Left kidney (tissue), 2 donors: ENCODE data around the gene LRRC4C. TPM values are rescaled to one million over a fixed set of nuclear protein-coding genes. Genes with fewer than 3 reads are reported as not detected.
"Not testable (repeated sequence)": the region's sequence is repeated elsewhere in the genome, so short reads cannot be mapped to it uniquely, and the experiment has no call there.

Experiments used
- DNase-seq: peaks from one replicate; pipeline ENCODE4 v3.0.0-alpha.2; 2013
- polyA plus RNA-seq: library from polyadenylated mRNA; unstranded; fragments of 120-200 nt; gene quantifications from one replicate; pipeline ENCODE4 v1.2.1, GENCODE V29; 2013; ENCODE audit not compliant: insufficient read length

LRRC4C gene
- polyA plus RNA-seq, 1 donor: 17.0 TPM

DNA sequence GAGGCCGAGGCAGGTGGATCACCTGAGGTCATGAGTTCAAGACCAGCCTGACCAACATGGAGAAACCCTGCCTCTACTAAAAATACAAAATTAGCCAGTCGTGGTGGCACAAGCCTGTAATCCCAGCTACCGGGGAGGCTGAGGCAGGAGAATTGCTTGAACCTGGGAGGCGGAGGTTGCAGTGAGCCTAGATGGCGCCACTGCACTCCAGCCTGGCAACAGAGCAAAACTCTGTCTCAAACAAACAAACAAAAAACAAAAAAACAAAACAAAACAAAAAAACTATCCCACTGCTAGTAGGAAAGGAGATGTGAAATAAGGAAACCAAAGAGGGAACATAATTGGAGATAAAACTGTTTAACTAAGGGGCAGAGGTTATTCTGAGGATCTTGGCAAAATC lies 1291.6 kb downstream of the LRRC4C start:
- not testable (repeated sequence) for DNase-seq

DNA sequence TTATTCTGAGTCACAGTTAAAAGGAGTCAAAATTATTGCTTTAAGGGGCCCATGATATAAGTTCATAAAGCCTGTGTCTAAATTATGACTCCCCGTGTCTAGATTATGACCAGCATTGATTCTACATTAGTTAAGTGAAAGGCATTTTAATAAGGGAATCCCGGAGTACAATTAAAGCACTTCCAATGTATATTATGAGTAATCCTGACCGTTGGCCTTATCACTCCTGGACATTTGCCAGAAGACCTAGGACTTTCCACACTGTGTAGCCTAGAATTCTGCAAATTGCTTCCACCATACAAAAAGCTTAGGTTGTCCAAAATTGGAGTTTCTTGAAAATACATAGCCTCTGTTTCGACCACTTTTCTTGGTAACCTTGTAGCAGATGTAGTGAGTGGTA lies 1292.6 kb downstream of the LRRC4C start:
- DNase-seq: no peak

- no peak for DNase-seq
These were observed 1296.3 kb downstream of the LRRC4C start for GRCh38 chr11:40162901-40163883.

DNA sequence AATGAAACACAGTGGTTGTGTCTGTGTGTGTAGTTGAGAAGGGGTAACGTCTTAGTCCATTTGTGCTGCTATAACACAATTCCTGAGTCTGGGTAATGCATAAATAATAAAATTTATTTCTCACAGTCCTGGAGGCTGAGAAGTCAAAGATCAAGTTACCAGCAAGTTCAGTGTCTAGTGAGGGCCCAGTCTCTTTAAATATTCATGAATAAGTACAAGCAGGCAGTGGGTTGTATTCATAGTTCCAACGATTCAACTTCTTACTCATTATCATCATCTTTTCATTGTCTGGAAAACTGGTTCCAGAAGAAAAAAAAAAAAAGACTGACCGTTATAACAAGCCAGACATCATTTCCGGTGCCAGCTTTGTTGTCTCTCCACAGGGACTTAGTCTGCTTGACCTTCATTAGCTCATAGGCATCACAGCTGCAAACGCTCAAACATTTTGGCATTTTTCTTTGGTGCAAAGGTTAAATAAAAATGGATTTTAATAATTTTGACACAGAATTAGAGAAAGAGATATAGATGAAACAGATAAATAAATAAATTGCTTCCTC lies 1297.5 kb downstream of the LRRC4C start:
- DNase-seq: no peak

DNA sequence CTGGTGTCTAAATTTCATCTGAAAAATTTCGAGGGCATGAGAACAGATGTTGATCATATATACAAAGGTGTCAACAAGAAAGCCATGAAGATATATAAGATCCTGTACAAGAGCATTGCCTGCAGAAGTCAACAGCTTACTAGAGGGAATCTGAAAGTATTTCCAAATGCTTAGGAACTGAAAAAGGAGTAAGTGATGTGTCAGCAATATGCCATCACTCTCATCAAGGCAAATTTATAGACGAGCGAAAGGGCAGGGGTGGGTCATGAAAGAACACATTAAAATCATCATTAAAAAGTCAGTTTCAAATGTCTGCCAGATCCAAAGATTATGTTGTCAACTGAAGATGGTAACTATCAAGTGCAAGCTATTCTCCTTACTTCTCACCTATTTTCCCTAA lies 1299.0 kb downstream of the LRRC4C start:
- no peak for DNase-seq

DNA sequence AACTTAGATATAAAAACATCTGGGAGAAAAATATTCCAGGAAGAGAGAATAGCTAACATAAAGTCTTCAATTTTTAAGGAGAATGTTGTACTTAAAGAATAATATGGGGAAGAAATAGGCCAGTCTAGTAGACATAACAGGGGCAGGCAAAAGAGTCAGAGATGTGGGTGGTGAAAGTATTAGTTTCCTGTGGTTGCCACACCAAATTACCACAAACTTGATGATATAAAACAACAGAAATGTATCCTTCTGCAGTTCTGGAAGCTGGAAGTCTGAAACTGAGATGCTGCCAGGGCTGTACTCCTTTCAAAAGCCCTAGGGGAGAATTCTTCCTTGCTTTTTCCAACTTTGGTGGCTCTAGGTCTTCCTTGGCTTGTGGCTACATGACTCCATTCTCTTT lies 1309.7 kb downstream of the LRRC4C start:
- DNase-seq: no peak

GRCh38 chr11:40140560-40140959 lies 1318.9 kb downstream of the LRRC4C start:
- DNase-seq: no peak

DNA sequence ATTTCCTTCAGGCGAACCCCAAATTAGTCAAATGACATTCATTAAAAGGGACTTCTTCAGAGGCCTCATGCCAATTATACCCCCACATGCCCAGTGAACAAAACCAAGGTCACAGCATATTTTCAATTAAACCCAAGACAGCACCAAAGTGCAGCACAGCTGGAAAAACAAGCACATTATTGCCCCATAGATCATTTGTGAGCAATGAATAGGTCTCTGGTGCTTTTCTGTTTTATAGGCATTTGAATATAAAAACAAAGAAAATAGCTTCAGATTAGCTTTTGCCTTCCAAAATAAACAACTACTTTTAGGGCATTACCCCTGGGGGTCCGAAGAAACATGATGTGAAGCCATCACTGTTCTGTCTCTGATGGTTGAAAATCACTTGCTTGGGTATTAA lies 1319.9 kb downstream of the LRRC4C start:
- peak; percentile 25 for DNase-seq

DNA sequence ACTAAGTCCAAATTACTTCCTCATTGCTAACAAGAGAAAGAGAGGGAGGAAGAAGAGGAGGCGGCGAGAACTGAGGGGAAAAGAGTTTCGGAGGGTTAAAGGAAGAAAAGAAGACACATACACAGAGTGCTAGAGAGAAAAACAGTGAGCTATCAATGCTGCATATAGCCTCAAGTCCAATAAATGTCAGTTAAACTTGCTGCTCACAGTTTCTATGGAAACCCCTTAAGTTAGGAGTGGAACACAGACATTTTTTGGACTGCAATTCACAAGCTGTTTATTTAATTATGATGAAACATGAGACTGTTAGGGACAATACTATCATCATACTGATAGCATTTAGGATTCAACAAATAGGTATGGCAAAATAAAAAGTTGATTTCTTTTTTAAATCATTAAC lies 1320.4 kb downstream of the LRRC4C start:
- no peak for DNase-seq

GRCh38 chr11:40134820-40135570 lies 1324.5 kb downstream of the LRRC4C start:
- DNase-seq: no peak

GRCh38 chr11:40133498-40133897 lies 1326.0 kb downstream of the LRRC4C start:
- DNase-seq: no peak

DNA sequence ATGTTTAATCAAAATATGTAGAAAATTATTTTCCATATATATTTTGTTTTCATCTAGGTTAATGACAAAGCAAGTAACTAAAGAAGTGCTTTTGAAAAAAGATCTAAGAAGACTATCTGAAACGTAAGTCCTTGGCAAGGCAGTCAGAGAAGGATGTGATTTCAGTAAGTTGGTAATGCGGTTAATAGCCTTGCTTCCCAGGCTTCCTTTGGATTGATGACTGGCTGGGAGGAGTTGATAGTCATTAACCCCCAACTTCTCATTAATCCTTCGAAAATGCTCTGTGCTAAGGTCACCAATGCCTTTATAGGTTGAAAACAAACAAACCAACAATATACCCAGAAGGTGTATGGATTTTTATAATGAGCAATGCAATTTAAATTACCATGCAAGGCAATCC lies 1326.5 kb downstream of the LRRC4C start:
- DNase-seq: no peak

GRCh38 chr11:40130427-40130826 lies 1329.0 kb downstream of the LRRC4C start:
- DNase-seq: peak; percentile 14

DNA sequence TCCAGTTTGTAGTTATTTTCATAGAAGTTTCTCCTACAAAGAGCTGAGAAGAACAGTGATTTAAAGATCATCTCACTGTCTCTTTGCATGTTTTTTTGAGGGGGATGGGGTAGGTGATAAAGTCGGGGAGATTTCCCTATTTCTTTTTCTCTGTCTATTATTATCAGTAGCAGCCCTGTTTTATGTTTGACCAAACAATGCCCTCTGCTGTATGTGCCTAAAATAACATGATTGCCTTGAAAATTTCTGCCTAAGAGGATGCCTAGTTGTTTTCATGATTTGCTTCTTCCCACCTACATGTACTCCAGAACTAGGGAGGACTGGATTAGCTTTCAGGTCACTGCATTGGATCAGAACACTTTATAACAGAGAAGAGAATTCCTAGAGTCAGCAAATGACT lies 1330.2 kb downstream of the LRRC4C start:
- peak; percentile 51 for DNase-seq

DNA sequence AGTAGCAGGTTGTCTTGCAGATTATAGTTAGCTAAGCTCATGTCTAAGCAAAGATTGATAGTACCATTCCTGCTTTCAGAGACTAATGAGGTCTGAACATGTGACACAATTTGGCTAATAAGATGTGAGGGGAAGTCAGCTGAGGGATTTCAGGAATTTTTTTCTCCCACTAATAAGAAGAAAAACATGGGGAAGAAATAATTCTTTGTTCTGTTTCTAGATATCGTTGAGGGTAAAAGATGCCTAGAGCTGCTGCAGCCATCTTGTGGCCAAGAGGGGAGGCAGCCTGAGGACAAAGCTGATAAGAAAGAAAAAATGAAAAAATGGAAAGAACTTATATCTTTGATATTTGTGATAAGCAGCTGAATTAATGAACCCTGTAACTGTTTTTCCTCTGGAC lies 1334.4 kb downstream of the LRRC4C start:
- peak; percentile 20 for DNase-seq

DNA sequence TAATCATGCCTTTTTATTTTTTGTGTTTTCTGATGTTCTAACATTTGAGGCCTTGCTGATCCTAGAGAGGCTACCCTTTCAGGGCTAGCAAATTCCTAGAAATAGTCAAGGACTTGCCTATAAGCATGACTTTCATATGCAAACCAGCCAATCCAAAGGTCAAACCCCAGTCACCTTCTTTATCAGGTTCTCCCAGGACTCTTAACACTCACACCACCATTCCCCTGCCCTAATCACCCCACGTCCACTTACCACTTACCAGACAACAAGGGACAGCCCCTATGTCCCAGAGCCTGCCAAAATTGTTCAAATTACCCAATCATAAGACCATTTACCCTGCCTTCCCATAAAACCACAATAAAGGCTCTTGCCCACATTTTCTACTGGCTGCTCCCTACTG lies 1339.8 kb downstream of the LRRC4C start:
- DNase-seq: no peak

DNA sequence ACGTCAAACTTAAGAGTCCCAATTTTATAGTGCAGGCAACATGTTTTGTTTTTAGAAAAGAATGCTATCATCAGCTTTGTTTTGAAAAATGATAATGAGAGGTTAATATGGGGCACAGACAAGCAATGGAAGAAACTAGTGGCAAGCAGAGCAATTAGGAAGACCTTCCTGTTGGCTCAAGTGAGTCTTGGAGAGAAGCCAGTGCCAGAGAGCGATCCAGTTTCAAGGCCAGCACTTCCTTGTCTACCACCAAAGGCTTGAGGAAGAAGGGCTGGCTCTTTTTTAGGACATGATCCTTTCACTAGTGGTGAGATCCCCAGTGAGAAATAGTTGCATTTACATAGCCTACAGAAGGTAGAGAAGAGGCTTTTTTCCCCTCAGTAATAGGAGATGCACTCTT lies 1340.7 kb downstream of the LRRC4C start:
- DNase-seq: no peak

GRCh38 chr11:40118026-40118425 lies 1341.4 kb downstream of the LRRC4C start:
- DNase-seq: no peak

DNA sequence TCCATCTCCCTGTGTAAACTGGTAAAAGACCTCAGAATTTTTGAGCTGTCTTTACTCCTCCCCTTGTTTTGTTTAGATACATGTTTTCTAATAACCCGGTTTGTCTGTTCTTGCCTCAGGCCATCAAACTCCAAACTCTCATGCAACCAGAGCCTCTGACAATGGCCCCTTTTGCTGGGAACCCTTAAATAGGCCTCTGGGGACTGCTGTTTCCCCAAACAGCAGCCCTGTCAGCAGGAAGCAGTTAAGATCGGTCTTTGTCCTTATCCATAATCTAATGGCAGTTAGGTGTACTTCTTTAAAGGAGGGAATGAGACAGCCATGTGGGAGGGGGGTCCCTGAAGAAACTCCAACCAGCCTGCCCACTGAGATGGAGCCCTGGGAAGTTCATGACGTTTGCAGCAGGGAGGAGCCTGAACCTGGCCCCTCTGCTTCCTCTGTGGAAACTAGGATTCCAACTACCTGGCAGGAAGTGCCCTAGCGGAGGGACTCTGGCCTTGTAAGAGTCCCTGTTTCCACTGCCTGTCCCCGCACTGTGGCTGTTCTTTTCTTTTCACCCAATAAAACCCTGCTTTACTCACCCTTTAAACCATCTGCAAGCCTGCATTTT lies 1354.4 kb downstream of the LRRC4C start:
- no peak for DNase-seq

DNA sequence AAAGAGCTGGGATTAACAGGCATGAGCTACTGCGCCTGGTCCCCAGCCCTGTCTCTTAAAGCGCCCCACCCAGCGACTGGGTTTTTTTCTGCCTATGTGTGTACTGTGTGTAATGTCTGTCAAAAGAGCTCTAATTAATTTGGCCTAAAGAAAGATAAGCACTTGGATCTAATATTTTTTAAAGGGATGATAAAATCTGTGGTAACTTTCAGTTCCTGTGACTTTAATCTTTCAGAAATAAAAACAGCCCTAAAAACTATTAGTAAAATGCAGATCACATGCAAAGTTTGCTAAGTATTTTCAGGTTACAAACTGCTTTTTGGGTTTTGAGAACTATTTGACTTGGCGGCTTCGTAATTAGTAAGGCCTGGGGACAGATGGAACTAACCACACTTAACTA lies 1358.7 kb downstream of the LRRC4C start:
- no peak for DNase-seq

GRCh38 chr11:40100162-40100553 lies 1359.3 kb downstream of the LRRC4C start:
- no peak for DNase-seq

GRCh38 chr11:40099426-40100161 lies 1359.9 kb downstream of the LRRC4C start:
- DNase-seq: no peak
